NCI-H446 (cell line): ENCODE data around the gene XG.
"Not testable (repeated sequence)": the region's sequence is repeated elsewhere in the genome, so short reads cannot be mapped to it uniquely, and the experiment has no call there.

Experiments used
- DNase-seq, 2 experiments: peaks; one replicate each; lab custom pipeline; 2025; lab: John Stamatoyannopoulos, UW

XG gene

DNA sequence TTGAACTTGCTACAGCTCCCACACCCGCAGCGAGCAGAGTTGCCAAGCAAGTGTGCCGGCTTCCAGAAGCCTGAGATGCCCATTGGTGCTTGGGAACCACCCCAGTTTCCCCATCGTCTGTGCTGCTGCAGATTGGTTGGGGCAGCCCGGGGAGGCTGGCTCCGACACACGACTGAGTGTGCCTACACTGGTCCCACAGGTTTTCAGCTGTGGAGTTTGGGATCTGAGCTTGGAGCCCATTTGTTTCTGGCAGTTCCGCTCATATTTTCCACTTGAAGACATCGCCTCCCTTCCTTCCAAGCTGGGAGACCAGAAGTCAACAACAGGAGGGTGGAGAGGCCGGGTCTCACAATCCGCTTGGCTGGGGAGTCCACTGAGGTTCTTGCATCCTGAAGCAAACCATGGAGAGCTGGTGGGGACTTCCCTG, at the start of gene XG:
Gene XG (plus strand): TSS at position 167 of the 427 bp plus-strand sequence. CDS start 235 bp downstream, at position 402.
- not testable (repeated sequence) for DNase-seq

- no peak for DNase-seq
These were observed 47.9 kb upstream of the XG start for GRCh38 chrX:2703991-2704369.

GRCh38 chrX:2705046-2705832, 46.6 kb upstream of the XG start:
- DNase-seq: no peak

DNA sequence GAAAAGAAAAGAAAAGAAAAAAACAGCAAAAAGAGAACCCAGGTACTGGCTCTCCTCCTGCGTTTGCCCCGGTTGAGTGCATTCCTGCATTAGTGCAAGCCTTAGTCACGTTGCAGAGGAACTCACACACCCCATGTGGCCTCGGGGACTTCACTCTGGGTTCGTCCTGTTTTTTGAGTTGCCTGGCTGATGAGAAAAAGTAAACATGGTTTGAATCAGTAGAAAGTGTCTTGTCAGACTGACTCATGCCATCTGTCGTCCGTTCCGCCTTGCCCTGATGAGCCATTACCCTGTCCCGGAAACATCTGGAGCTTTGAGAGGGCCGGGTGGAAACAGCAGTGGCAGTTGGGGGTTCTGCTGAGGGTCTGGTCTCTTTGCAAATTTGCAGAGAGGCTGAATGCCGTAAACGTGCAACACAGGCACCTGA, 44.5 kb upstream of the XG start:
- DNase-seq: no peak

DNA sequence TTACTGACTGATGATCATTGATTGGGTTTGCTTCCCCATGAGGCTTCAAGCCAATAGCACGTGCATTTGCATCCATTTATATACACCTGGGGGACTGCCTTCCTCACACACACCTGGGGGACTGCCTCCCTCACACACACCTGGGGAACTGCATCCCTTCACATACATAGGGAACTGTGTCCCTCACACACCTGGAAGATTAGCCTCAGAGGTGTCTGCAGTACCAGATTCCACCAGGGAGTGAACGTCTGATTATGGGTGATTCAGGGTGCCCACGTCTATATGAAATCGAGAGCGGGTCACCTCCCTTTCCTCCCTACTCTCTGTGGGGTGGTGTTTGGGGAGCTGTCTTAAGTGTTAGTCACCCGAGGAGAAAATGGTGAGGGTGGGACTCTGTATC, 43.8 kb upstream of the XG start:
- no peak for DNase-seq

GRCh38 chrX:2708592-2709188, 43.1 kb upstream of the XG start:
- no peak for DNase-seq

DNA sequence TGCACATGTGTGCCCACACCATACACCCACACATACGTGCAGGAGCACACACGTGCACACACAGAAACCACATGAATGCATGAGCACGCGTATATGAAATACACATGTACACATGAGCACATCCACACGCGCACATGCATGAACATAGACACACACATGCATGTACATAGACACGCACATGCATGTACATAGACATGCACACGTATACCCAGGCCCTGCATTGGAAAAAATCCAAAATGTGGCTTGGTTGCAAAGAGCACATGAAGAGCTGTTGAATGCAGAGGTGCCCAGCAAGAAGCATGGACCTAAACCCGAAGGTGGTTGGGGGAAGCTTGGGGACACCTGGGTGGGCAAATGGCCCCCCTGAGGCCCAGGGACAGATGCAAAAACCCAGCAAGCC, 42.3 kb upstream of the XG start:
- no peak for DNase-seq

DNA sequence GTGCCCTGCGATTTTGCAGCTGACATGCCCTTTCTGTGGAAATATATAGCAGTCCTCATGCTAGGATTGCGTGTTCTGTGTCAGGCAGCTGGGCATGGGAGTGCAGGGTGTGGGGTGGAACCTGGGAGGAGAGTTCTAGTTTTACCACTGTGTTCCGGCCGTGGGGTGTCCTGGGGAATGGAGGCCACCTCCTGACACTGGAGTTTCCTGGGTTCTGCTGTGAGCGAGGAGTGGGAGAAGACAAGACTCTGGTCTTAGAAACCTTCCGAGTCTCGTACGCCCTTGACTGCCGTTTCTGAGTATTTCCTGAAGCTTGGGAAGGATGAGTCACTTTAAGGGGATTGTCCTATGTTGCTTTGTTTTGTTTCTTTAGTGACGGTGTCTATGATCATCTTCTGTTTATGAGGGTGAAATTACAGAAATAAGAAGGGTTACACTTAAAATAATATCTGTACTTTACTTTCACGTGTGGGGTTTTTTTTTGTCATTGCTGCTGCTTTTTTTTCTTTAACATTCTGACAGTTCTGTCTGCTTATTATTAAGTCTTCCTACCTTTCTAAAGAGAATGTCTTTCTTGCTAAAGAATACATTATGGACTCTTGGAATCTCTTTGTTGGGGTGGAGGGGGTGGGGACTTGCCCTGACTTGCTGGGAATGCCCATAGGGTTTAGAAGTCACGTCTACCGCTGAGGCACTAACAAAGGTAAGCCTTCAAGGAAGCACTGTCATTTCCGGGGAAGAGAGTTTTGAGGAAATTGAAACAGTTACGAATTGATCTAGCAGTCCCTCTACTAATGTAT, 41.6 kb upstream of the XG start:
- DNase-seq: no peak

- DNase-seq: no peak
These were observed 40.4 kb upstream of the XG start for GRCh38 chrX:2711441-2711840.

- DNase-seq: no peak
These were observed 39.4 kb upstream of the XG start for GRCh38 chrX:2712428-2712827.

DNA sequence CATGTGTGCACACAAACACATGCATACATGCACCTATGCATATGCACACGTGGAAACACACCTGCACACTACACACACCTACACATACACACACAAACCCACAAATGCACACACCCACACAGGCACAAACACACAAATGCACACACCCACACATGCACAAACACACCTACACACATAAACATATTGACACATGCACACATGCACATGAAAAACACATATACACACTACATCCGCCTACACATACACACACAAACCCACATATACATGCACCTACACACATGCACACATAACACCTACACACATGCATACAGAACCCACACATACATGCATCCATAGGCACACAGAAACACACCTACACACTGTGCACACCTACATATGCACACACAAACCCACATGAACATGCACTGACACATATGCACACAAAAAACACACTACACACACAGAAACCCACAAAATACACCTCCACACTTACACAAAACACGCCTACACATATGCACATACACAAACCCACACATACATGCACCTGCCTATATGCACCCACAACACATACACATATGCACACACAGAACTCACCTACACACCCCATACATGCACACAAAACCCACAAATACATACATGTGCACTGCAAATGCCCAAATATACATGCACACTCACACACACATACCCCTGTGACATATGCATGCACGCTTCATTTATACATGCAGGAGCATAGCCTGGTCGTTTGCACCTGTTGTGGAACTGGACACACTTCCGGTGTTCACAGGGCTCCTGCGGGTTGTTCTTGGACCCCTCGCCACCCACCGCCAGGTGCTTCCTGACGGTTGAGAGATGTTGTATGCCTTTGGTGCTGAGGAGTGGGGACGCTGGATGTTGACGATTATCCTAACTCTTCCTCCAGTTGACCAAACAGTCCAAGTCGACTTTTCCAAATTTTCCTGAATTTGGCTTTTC, 38.7 kb upstream of the XG start:
- DNase-seq: no peak

DNA sequence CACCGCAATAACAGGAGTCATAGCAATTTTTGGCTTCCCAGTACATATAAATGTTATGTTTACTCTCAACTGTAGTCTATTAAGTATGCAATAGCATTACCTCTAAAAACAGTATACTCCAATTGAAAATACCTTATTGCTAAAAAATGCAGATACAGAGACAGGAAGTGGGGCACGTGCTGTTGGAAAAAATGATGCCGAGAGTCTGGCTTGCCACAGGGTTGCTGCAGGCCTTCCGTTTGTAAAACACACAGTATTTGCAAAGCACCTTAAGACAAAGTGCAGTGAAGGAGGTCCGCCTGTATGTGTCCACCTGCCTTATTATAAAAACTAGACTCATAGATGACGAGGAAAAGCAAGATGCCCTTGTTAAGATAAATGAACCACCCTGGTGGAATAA, 37.3 kb upstream of the XG start:
- DNase-seq: no peak

DNA sequence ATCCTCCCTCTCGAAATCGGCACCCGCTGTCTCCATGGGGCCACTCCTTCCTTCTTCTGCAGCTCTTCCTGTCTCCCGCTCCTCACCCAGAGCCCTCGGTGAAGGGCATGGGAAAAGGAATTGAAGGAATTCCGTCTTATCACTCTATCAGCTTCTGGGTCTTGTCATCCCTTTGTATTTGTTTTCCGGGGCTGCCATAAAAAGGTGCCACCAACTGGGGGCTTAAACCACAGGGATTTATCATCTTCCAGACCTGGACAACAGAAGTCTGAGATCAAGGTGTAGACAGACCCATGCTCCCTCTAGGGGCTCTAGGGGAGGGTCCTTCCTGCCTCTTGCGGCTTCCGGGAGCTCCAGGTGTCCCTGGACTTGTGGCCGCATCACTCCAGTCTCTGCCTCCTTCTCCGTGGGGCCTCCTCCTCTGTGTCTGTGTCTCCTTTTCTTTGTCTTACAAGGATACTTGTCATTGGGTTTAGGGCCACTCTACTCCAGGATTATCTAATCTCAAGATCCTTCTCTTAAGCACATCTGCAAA, 36.7 kb upstream of the XG start:
- no peak for DNase-seq

DNA sequence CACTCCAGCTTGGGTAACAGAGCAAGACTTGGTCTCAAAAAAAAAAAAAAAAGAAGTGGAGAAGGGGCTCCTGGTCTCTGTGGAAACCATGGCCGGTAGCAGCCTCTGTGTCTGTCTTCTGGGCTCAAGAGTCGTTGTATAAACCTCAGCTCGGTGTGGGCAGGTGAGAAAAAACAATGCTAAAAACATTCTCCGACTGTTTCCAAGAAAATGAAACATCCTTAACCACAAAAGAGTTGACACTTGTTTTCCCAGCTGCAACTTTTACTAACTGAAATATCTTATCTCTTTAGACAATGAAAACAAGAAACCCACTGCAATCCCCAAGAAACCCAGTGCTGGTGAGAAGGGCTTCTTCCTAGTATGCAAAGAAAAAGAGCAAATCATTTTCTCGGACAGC, 34.5 kb upstream of the XG start:
- no peak for DNase-seq

GRCh38 chrX:2718821-2719220, 33.0 kb upstream of the XG start:
- DNase-seq: no peak

- no peak for DNase-seq
These were observed 31.9 kb upstream of the XG start for GRCh38 chrX:2719774-2720447.

- DNase-seq: no peak
These were observed 28.5 kb upstream of the XG start for GRCh38 chrX:2723286-2723879.

DNA sequence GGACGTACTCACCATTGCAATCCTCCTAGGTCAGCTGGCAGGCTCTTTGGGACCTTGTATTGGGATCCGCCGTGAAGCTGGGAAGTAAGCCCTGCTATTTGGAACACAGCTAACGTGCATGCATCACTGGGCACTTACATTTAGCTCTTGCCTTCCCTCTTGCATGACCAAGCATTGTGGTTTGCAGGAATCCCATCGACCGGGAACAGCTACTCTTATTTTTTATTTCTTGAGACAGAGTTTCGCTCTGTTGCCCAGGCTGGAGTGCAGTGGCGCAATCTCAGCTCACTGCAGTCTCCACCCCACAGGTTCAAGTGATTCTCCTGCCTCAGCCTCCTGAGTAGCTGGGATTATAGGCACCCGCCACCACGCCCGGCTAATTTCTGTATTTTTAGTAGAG, 24.6 kb upstream of the XG start:
- not testable (repeated sequence) for DNase-seq

GRCh38 chrX:2732076-2732475, 19.8 kb upstream of the XG start:
- no peak for DNase-seq

- DNase-seq: no peak
These were observed 19.2 kb upstream of the XG start for GRCh38 chrX:2732649-2733048.

DNA sequence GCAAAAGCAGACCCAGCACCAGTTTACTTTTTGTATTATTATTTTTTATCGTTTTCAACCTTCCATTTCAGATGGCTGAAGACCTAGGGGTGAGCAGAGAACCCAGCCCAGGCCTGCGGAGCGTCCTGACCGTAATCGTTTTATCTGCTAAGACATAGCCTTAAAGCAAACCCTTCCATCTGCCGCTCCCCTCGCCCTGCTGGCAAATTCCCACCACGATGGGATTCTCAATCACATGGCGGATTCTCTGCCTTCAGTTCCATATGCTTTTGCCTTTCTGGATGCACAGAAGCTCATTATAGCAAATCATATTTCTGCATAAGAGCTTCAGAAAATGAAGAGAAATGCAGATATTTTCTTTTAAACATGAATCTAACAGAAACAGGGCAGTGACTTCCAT, 18.6 kb upstream of the XG start:
- no peak for DNase-seq
